ENCODE measurements around the gene NETO1. TPM values are rescaled to one million over a fixed set of nuclear protein-coding genes. Genes with fewer than 3 reads are reported as not detected.

NETO1 gene
- total and polyA plus RNA-seq, 4 donors: not detected

DNA sequence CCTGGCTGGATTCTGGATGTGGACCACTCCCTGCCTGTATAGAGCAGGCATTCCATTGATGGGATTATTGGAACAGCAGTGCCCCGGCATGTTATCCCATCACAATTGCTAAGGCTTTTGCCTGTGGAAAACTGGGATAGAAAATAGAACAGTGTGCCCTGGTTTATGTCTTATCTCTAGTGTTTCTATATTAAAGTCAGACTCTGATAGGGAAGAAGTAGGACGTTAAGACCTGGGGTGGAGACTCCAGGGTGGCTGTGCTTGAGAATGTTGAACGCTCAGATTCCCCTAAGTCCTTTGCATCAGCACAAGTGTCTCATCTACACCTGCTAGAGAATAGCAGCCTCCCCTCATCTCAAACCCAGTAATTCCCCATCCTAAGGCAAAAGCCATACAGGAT lies 10.8 kb upstream of the NETO1 start (continued):
- TF ChIP-seq, protein P1, sequence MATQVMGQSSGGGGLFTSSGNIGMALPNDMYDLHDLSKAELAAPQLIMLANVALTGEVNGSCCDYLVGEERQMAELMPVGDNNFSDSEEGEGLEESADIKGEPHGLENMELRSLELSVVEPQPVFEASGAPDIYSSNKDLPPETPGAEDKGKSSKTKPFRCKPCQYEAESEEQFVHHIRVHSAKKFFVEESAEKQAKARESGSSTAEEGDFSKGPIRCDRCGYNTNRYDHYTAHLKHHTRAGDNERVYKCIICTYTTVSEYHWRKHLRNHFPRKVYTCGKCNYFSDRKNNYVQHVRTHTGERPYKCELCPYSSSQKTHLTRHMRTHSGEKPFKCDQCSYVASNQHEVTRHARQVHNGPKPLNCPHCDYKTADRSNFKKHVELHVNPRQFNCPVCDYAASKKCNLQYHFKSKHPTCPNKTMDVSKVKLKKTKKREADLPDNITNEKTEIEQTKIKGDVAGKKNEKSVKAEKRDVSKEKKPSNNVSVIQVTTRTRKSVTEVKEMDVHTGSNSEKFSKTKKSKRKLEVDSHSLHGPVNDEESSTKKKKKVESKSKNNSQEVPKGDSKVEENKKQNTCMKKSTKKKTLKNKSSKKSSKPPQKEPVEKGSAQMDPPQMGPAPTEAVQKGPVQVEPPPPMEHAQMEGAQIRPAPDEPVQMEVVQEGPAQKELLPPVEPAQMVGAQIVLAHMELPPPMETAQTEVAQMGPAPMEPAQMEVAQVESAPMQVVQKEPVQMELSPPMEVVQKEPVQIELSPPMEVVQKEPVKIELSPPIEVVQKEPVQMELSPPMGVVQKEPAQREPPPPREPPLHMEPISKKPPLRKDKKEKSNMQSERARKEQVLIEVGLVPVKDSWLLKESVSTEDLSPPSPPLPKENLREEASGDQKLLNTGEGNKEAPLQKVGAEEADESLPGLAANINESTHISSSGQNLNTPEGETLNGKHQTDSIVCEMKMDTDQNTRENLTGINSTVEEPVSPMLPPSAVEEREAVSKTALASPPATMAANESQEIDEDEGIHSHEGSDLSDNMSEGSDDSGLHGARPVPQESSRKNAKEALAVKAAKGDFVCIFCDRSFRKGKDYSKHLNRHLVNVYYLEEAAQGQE (IDR thresholded peaks at IDR 0.05): no peak
- TF ChIP-seq RXRA (IDR thresholded peaks at IDR 0.05) (no peak), TAF1 (conservative IDR thresholded peaks at IDR 0.05) (no peak), YY1 (IDR thresholded peaks at IDR 0.05) (no peak)

DNA sequence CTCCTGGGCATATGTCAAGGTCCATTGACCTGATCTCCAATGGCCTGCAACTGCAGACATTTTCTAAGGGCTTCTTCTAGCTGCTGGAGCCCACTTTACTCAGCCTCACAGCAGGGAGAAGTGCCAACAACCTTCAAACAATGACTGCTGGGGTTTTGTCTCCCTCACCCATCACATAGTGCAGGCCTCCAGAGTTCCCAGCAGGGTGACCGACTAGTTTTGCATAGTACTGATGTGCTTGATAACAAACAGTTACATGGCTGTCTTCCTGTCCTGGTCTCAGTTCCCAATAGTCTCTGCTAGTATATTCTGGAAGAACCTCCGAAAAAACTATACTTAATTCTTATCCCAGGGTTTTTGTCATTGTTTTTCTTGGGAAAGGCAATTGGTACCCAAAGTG lies 10.4 kb upstream of the NETO1 start:
- H3K36me3 ChIP-seq (ENCODE audit: control insufficient read depth in 4 of 4, insufficient read depth in 3 of 4, low read depth in 1 of 4, low read length in 3 of 4): no peaks in the 10 kb centered on the region
- 49% methylated on average over 2 of the region's 2 CpGs for WGBS
- no peak for TF ChIP-seq GABPA (IDR thresholded peaks at IDR 0.05 in 1 of 2, conservative IDR thresholded peaks at IDR 0.05 in 1 of 2)
- no peak for TF ChIP-seq MAX (IDR thresholded peaks at IDR 0.05)
- TF ChIP-seq NR2F2 (IDR thresholded peaks at IDR 0.05): no peak
- TF ChIP-seq RAD21 (IDR thresholded peaks at IDR 0.05): no peak
- no peak for TF ChIP-seq EGR1 (IDR thresholded peaks at IDR 0.05; ENCODE audit: low read depth in 2 of 2)
- TF ChIP-seq, protein P1 (IDR thresholded peaks at IDR 0.05): no peak
- no peak for TF ChIP-seq HNF4A (conservative IDR thresholded peaks at IDR 0.05)
- TF ChIP-seq SP1 (IDR thresholded peaks at IDR 0.05): no peak
- TF ChIP-seq, protein P2, sequence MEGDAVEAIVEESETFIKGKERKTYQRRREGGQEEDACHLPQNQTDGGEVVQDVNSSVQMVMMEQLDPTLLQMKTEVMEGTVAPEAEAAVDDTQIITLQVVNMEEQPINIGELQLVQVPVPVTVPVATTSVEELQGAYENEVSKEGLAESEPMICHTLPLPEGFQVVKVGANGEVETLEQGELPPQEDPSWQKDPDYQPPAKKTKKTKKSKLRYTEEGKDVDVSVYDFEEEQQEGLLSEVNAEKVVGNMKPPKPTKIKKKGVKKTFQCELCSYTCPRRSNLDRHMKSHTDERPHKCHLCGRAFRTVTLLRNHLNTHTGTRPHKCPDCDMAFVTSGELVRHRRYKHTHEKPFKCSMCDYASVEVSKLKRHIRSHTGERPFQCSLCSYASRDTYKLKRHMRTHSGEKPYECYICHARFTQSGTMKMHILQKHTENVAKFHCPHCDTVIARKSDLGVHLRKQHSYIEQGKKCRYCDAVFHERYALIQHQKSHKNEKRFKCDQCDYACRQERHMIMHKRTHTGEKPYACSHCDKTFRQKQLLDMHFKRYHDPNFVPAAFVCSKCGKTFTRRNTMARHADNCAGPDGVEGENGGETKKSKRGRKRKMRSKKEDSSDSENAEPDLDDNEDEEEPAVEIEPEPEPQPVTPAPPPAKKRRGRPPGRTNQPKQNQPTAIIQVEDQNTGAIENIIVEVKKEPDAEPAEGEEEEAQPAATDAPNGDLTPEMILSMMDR (IDR thresholded peaks at IDR 0.05; ENCODE audit: low read depth, low read length, missing input control): no peak
- no peak for TF ChIP-seq TAF1 (conservative IDR thresholded peaks at IDR 0.05)
- TF ChIP-seq ATF3 (IDR thresholded peaks at IDR 0.05): no peak
- no peak for TF ChIP-seq JUND (IDR thresholded peaks at IDR 0.05)
- no peak for TF ChIP-seq FOXA1 (IDR thresholded peaks at IDR 0.05)
- TF ChIP-seq FOXA2 (IDR thresholded peaks at IDR 0.05): no peak
- no peak for TF ChIP-seq HNF4G (IDR thresholded peaks at IDR 0.05)
- no peak for TF ChIP-seq RXRA (IDR thresholded peaks at IDR 0.05)
- TF ChIP-seq YY1 (IDR thresholded peaks at IDR 0.05): no peak
- no peak for TF ChIP-seq ZBTB33 (IDR thresholded peaks at IDR 0.05)
- H3K4me3 ChIP-seq (ENCODE audit: low read depth in 1 of 3, low read length in 3 of 3): no peak overlapping the region
- no peak overlapping the region for H3K9ac ChIP-seq (ENCODE audit: low read depth in 1 of 2, low read length in 2 of 2)
- no peak overlapping the region for H3K27ac ChIP-seq (ENCODE audit: low read depth in 1 of 2, low read length in 2 of 2)
- no peak for DNase-seq (ENCODE audit: low spot score)
- no peaks in the 10 kb centered on the region for H3K4me1 ChIP-seq (ENCODE audit: control insufficient read depth in 4 of 4, insufficient read depth in 4 of 4, low read length in 3 of 4)
- peaks cover 0 to 3% (median 1%) of the 10 kb centered on the region in 4 donors for H3K27me3 ChIP-seq (ENCODE audit: control insufficient read depth in 4 of 4, insufficient read depth in 4 of 4, low read length in 3 of 4)
- H3K9me3 ChIP-seq (ENCODE audit: control insufficient read depth in 4 of 4, low read length in 3 of 4): no peaks in the 10 kb centered on the region
